ENCODE data around the gene P2RX6. TPM values are rescaled to one million over a fixed set of nuclear protein-coding genes. Genes with fewer than 3 reads are reported as not detected.

The P2RX6 gene
- total and polyA plus RNA-seq, 9 of the 15 experiments (the other 6 are each of a cell fraction or from before 2014, with no cell fraction given), result 0.01 to 3.9 (median 1.5) TPM; not detected in 1

DNA sequence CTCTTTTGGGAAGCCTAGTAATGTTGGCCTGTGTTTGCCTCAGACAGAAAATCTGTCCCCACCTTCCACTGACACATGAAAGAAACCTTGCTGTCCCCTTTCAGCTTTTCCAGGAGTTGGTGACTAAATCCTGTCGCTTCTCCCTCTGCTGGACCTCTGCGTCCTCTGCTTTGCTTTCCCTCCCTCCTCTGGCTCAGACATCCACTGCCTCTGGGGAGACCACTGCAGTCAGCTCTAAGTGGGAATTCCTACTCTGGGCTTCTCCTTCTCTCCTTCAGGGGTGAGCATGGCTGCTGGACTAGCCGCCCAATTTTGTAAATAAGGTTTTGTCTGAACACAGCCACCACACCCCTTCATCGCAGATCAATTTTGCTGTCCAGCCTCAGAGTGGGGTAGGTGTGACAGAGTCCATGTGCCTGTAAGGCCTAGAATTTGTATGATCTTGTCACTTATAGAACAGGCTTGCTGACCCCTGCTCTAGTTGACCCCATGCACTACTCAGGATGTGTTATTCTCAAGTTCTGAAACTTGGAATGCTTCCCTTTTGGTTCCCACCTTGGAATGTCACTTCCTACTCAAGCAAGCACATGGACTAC is 53.8 kb downstream of the P2RX6 start (continued):
- TF ChIP-seq, protein P1, sequence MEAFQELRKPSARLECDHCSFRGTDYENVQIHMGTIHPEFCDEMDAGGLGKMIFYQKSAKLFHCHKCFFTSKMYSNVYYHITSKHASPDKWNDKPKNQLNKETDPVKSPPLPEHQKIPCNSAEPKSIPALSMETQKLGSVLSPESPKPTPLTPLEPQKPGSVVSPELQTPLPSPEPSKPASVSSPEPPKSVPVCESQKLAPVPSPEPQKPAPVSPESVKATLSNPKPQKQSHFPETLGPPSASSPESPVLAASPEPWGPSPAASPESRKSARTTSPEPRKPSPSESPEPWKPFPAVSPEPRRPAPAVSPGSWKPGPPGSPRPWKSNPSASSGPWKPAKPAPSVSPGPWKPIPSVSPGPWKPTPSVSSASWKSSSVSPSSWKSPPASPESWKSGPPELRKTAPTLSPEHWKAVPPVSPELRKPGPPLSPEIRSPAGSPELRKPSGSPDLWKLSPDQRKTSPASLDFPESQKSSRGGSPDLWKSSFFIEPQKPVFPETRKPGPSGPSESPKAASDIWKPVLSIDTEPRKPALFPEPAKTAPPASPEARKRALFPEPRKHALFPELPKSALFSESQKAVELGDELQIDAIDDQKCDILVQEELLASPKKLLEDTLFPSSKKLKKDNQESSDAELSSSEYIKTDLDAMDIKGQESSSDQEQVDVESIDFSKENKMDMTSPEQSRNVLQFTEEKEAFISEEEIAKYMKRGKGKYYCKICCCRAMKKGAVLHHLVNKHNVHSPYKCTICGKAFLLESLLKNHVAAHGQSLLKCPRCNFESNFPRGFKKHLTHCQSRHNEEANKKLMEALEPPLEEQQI (IDR thresholded peaks at IDR 0.05), result no peak
- TF ChIP-seq RCOR1 (IDR thresholded peaks at IDR 0.05; ENCODE audit: borderline replicate concordance in 1 of 2, low read depth in 2 of 2, low read length in 2 of 2), result no peak
- TF ChIP-seq FOXP1 (CRISPR knock-in tag; IDR thresholded peaks at IDR 0.05), result 0 out of 2 replicates have a peak, but pooled peaks have one; percentile 29
- no peak for TF ChIP-seq SMARCA4 (IDR thresholded peaks at IDR 0.05)
- TF ChIP-seq CCAR2 (IDR thresholded peaks at IDR 0.05; ENCODE audit: low read depth, low read length), result no peak
- TF ChIP-seq BRCA1 (IDR thresholded peaks at IDR 0.05), result no peak
- TF ChIP-seq BRCA1 (CRISPR knock-in tag; IDR thresholded peaks at IDR 0.05), result 0 out of 2 replicates have a peak, but pooled peaks have one; percentile 39
- 0 out of 2 replicates have a peak, but pooled peaks have one; percentile 11 for TF ChIP-seq PPARD (CRISPR knock-in tag; IDR thresholded peaks at IDR 0.05)
- TF ChIP-seq, protein P2, sequence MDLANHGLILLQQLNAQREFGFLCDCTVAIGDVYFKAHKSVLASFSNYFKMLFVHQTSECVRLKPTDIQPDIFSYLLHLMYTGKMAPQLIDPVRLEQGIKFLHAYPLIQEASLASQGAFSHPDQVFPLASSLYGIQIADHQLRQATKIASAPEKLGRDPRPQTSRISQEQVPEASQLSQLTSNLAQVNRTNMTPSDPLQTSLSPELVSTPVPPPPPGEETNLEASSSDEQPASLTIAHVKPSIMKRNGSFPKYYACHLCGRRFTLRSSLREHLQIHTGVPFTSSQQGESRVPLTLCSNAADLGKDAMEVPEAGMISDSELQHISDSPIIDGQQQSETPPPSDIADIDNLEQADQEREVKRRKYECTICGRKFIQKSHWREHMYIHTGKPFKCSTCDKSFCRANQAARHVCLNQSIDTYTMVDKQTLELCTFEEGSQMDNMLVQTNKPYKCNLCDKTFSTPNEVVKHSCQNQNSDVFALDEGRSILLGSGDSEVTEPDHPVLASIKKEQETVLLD (IDR thresholded peaks at IDR 0.05), result no peak
- no peak for TF ChIP-seq SRSF1 (IDR thresholded peaks at IDR 0.05; ENCODE audit: low read depth, low read length)
- TF ChIP-seq, protein P3, sequence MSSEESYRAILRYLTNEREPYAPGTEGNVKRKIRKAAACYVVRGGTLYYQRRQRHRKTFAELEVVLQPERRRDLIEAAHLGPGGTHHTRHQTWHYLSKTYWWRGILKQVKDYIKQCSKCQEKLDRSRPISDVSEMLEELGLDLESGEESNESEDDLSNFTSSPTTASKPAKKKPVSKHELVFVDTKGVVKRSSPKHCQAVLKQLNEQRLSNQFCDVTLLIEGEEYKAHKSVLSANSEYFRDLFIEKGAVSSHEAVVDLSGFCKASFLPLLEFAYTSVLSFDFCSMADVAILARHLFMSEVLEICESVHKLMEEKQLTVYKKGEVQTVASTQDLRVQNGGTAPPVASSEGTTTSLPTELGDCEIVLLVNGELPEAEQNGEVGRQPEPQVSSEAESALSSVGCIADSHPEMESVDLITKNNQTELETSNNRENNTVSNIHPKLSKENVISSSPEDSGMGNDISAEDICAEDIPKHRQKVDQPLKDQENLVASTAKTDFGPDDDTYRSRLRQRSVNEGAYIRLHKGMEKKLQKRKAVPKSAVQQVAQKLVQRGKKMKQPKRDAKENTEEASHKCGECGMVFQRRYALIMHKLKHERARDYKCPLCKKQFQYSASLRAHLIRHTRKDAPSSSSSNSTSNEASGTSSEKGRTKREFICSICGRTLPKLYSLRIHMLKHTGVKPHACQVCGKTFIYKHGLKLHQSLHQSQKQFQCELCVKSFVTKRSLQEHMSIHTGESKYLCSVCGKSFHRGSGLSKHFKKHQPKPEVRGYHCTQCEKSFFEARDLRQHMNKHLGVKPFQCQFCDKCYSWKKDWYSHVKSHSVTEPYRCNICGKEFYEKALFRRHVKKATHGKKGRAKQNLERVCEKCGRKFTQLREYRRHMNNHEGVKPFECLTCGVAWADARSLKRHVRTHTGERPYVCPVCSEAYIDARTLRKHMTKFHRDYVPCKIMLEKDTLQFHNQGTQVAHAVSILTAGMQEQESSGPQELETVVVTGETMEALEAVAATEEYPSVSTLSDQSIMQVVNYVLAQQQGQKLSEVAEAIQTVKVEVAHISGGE (CRISPR knock-in tag; IDR thresholded peaks at IDR 0.05), result 0 out of 6 replicates have a peak, but pooled peaks of 1 of the 3 experiments have one; percentile 7
- no peak for TF ChIP-seq NR2C1 (IDR thresholded peaks at IDR 0.05)
- TF ChIP-seq NR2C1 (tag; IDR thresholded peaks at IDR 0.05), result peak; percentile 18; the same call in 1 of the 2 replicates
- TF ChIP-seq, protein P4, sequence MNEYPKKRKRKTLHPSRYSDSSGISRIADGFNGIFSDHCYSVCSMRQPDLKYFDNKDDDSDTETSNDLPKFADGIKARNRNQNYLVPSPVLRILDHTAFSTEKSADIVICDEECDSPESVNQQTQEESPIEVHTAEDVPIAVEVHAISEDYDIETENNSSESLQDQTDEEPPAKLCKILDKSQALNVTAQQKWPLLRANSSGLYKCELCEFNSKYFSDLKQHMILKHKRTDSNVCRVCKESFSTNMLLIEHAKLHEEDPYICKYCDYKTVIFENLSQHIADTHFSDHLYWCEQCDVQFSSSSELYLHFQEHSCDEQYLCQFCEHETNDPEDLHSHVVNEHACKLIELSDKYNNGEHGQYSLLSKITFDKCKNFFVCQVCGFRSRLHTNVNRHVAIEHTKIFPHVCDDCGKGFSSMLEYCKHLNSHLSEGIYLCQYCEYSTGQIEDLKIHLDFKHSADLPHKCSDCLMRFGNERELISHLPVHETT (CRISPR knock-in tag; conservative IDR thresholded peaks at IDR 0.05 in 1 of 2, IDR thresholded peaks at IDR 0.05 in 1 of 2), result 0 out of 4 replicates have a peak, but pooled peaks of 1 of the 2 experiments have one; percentile 26
- TF ChIP-seq HIVEP1 (CRISPR knock-in tag; IDR thresholded peaks at IDR 0.05), result no peak
- no peak for TF ChIP-seq ZFX (CRISPR knock-in tag; IDR thresholded peaks at IDR 0.05)

Data from K562 (cell line).